Dedifferentiated amniotic fluid mesenchymal stem cell (primary cell): ENCODE results near the gene HOXC11.

Source experiments
- DNase-seq: peaks from one replicate; pipeline ENCODE4 v3.0.0-alpha.2; 2016; ENCODE audit errors: extremely low spot score

Gene HOXC11

DNA sequence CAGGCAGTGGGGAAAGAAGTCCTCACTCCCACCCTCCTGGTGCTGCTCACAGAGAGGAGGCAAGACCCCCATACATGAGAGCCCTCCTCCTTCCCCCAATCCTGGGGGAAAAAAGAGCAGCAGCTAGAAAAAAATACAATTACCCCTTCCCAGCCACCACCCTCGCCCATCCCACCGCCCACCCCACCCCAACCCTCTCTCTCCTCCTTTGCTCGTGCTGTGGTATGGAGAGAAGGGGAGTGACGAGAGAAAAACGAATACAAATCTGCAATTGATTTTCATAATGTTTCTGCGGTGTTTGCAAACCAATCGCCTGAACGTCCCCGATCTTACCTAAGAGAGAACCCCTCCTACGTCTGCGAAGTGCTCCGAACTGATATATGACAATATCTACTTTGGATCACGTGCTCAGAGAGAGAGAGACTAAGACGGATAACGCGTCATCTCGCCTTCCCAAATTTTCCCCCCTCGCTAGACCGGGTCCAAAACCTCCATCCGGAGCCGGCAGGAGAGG is at the start of gene HOXC11:
Gene HOXC11 (plus strand): TSS at position 405 of the 514 bp plus-strand sequence. CDS start 116 bp downstream, outside the sequence.
- no peak for DNase-seq

DNA sequence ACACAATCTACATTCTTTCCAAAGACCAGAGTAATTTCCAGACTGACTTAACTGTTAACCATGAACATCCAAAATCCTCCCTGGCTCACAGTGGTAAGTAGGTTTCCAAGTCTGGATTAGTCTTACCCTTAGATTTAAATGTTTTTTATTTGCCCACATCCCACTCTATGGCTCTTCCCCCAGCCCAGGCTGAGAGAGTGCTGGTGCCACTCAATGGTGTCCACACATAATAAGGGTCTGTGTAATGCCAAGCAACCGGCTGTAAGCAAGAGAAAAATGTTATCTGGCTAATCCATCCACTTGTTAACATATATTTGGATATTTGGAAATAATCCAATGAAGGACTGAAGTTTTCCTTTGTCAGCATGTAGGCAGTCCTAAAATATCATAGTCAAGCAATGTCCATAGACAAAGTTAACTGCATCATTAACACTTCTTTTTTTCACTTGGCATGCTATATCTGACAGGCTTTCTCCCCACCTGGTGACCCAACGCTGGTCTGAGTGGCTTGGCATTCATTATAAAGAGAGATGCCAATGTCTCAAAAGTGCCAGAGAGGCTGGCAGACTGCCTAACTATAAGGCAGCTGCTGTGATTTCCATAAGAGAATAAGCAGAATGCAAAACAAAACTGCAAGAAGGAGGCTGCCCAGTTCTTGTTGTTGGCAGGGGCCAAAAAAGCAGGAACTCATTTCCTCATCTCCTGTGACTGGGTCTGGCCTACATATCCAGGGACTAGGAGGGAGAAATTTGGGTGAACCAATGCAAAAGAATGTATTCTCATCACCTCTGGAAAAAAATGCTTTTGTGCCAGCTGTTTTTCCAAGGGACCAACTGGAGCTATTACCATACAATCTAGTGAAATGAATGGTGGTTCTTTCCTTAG is 48.2 kb upstream of the HOXC11 start:
- no peak for DNase-seq

DNA sequence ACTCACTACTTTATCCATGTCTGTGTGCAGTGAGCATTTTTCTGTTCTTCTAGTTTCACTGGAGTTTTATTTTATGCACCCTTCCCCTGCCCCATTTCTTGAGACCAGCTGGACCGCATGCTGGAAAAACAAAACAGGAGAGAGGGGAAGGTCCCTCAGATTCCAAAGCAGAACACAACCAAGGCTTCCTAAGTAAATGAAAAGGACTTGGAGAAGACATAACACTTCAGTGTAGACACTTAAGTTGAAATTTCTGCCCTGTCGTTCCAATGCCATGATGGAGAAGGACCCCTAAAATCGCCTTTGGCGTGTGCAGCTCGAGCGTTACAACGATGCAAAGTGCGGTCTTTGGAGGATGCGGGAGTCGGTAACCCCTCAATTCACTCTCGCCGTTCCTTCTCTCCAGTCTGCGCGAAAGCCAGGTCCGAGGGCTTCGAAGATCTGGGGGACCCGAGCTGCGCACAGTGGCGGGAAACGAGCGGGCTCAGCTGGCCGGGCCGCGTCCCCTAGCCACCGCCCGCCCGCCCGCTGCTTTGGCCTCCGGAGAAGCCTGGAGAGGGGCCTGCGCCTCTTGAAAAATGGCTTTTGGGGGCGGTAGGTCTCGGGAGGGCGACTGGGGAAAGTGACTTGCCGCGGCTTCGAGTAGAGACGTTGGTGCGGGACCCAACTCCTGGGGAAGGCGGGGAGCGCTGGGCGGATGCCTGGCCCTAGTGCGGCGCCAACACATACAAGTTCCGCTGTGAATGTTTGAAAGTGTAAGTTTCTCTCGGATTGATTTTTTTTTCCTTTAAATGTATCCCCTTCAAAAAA is 45.5 kb upstream of the HOXC11 start:
- DNase-seq: no peak

DNA sequence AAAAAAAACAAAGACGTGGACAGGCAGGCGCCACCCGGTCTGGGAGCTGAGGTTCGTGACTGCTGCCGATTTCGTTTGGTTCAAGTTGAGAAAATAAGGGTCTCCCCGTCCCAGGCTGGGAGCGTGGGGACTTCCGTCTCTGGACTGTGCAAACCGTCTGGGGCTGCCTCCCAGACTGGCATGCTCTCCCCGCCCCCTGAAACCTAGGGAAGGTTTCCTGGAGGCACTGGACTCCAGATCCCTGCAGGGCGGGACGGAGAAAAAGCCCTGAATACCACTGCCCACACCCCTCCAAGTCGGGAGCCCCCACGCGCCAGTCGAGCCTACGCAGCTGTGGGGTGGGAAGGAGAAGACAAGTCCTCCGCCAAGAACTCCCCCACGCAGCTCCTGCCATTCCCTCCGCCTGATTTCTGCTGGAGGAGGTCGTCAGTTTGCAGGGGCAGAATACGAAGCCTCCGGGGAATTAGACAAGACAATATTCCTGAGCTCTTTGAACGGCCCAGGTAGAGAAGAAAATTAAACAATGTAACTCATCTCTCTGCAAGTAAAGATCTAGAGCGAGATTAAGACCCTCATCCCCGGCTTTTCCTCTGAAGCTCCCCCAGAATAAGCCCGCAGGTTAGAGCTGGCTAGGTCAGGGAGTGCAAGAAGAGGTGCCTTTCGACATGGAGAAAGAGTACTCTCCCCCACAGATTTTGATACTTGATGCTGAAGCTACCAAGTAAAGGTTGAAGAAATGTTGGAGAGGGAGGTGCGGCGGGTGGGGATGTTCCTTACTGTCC is 44.7 kb upstream of the HOXC11 start:
- no peak for DNase-seq

DNA sequence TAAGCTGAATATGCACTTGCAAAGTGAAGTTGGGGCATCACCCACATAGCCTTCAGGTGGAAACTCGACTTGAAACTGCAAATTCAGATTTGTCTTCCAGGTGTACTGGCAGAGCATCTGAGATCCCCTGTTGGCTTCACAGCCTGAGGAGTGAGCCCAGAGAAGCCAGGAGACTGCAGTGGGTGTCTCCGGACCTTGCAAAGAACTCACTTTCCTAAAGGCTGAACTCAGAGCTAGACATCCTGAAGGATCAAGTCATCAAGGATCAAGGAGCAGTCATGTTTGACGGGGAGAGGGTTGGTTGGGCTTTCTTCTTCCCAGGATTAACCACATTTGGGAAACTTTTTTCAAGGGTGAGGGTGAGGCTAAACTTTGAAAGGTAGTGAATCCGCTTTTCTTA is 43.4 kb upstream of the HOXC11 start:
- DNase-seq: no peak

DNA sequence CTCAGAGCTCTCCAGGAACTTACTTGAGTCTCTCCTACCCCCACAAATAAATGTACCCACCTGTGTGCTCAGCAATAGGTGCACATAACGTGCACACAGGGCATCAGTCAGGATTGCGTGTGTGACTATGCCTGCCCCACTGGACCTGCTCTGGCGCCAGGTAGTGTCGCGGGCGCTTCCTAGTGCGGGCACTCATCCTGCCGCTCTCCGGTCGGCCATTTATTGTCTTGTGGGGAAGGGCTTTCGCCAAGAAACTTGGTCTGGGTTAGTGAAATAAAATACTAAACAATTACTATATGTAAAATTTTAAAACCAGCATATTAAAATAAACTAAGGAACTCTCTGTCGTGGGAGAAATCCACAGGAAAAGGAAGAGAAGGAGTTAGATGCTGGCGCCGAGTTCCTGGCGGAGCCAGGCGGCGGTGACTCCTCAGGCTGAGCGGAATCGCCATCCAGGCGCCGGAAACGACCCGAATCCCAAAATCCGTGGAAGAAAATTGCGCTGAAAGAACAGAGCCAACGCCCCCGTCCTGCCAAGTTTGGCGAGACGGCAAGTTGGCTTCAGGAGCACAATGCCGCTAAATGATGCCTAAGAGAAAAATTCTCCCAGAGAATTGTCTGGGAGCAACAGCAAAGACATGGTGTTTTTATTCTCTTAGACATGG is 42.2 kb upstream of the HOXC11 start:
- DNase-seq: no peak

DNA sequence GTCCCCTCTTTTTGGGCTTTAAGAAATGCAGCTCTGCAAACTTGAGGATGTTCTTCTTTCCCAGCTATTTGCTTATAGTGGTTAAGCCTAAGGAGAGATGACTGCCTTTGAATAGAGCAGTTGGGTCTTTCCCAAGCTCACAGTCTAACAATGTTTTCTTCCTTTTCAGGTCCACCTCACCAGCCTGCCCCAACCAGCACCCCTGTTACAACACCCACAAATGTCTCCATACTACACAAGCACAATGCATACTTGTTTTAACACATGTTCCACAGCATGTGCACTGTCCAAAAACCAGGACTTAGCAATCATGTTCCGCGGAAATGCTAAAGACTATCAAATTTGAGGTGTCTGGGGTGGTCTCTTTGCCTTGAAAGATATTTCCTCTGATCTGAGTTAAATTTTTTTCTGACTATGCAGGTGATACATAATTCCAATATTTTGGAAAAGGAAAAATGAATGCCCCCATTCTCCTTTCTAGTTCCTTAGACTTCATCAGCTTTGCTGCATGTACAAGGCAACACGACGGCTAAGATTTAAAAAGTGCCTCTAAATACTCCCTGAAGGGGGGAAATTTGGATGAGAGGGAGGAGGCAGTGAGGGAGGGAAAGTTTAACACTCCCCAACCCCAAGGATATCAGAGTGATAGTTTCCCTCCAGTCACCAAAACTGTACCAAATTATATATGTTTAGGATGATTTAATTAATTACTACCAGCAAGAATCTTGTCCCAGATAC is 40.9 kb upstream of the HOXC11 start:
- DNase-seq: no peak

DNA sequence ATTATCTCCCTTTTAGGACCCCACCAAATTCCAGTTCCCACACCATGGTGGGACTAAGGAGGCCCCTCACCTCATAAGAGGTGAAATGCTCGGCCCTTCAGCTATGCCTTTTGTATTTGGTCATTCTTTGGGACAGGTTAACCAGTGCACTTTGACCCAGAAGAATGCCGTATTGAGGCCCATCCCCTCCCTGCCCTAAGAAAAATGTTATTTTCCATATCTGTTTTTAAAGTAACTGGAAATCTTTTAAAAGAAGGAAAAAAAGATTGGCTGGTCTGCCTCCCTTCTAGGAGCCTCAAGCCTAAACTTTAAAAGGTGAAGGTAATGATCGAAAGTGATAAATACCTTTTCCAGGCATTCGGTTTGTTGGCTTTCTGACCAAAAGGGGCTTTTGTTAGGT is 40.0 kb upstream of the HOXC11 start:
- DNase-seq: no peak

DNA sequence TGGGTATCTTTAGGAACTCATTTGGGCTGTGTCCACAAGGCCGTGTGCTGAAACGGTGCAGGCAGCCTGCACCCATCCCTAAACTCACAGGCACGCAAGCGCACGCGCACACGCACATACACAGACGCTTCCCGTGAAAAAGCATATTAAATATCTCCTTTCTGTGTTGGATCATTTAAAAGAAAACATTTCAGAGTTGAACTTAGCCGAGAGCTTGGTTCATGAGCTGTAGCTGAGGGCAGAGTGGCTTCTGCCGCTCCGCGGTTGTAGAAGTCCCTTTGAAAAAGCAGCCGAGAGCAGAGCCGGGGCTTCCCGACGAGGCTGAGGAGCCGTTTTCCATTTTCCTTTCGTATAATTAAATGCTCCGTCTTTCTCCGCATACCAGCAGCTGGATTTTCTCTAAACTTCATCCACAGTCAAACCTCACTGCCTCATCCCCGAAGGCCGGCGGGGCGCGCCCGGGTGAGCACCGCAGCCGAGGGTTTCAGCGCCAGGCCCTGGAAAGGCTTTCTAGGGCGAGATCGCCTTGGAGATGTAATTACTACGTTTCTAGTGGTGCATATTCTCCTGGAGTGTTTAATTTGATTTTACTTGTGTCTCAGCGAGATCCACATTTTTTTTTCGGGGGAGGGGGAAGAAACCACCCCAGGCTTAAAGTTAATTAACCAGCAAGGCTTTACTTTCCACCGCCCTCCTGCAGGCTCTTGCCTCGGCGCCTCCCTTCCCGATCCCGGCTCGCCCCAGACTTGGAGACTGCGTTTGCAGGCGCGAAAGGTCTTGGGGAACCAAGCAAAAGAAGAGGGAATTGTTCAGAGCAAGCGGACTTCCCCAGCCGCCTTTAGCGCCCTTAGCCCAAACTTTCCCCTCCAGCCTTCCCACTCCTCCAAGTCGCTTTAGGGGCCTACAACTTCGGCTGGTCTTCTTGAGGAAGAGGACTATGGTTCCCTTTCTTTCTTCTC is 37.3 kb upstream of the HOXC11 start:
- no peak for DNase-seq

DNA sequence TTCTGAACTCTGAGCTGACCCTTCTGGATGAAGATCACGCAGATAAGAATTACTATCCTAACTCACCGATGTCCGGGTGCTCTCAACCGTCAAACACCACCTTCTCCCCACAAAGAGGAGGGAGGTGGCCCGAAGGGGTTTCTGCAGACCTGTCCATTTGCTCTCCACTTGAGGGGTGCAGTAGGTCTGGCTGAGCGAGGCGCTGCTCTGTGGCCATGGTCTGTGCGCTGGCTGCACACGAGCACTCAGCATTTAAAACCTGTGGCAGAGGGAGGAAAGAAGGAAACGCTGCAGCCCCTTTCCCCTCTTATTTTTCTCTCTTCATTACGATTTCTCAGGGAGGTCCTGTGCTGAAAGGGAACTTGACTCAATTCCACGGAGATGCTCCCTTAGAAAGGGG is 35.8 kb upstream of the HOXC11 start:
- no peak for DNase-seq

DNA sequence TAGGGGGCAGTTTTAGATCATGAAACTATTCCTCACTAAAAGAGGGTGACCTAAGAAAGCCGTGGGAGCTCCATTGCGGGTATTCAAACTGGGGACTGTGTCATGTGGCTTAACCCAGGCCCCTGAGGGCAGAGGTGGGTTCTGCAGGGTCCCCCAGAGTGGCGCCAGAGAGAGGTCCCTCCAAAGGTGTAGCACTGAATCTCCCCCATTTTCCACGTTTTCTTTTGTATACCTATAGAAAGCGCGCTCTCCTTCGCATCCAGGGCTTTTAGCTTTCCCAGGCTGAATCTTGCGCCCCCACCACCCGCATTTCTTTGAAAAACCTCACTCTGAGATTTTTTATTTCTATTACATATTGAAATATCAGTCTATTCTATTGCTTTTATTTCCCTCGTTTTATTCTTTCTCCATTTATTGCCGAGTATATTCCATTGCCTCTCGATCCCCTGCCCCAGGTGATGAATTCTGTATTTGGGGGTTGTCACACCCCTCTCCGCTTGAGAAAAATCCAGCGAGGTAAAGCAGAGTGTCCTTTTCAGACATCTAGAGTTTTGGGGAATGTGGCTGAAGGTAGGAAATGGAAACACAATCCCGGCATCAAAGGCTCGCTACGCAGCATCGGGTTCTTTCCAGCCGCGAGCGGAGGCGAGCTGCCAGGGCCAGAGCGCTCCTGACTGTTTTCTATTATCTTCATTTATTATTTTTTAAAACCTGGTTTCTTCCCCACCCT is 35.2 kb upstream of the HOXC11 start:
- no peak for DNase-seq

DNA sequence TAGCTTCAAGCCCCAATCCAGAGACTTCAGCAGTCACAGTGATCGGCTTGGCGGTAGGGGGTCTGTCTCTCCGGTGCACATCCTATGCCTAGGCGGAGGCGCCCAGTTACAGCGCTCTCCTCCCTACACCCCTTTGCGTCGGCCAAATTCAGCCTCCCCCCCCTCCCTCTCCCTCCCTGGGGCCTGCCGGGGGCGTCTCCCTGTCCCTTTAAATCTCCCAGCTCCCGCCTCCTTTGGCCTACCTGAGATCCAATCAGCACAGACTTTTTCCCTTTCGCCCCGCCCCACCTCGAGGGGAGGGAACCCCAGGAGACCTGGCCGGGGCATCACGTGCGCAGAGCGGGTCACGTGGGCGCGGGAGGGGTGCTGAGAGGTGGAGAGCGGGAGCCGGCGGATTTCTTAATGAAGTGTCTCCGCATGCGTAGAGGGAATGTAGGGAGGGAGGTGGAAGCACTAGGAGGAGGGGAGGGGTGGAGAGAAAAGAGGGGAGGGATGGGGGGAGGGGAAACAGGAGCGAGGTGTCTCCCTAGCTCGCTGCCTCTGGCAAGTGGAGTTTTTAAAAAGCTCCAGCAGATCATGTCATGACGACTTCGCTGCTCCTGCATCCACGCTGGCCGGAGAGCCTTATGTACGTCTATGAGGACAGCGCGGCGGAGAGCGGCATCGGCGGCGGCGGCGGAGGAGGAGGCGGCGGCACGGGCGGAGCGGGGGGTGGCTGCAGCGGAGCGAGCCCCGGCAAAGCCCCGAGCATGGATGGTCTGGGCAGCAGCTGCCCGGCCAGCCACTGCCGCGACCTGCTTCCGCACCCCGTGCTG is 34.4 kb upstream of the HOXC11 start, which contains the start of gene HOXC13:
Gene HOXC13 (plus strand): TSS at position 506 of the 815 bp plus-strand sequence. CDS start 76 bp downstream, at position 582.
- no peak for DNase-seq

DNA sequence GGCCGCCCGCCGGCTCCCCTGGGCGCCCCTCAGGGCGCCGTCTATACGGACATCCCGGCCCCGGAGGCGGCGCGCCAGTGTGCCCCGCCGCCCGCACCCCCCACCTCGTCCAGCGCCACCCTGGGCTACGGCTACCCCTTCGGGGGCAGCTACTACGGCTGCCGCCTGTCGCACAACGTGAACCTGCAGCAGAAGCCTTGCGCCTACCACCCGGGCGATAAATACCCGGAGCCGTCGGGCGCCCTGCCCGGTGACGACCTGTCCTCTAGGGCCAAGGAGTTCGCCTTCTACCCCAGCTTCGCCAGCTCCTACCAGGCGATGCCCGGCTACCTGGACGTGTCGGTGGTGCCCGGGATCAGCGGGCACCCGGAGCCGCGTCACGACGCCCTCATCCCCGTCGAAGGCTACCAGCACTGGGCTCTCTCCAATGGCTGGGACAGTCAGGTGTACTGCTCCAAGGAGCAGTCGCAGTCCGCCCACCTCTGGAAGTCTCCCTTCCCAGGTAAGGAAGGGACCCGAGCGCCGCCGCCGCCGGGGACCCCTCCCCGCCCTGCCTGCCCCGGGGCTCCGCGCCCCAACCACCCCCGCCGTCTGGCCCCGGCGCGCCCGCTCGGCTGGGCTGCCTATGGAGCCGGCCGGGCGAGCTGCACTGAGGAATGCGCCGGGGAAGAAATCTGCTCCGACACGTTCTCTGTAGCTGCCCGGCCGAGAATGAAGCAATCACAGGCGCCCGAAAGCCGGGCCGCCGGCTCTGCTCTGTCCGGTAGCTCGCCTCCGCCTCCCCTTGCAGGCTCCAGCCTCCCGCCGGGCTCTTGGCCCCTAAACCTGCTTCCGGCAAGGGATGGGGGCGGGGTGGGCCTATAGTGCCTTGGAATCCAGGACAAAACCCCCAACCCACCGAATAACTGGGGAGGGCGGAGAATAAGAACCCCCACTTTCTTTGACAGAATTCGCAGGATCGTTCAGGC is 33.5 kb upstream of the HOXC11 start:
- DNase-seq: no peak

DNA sequence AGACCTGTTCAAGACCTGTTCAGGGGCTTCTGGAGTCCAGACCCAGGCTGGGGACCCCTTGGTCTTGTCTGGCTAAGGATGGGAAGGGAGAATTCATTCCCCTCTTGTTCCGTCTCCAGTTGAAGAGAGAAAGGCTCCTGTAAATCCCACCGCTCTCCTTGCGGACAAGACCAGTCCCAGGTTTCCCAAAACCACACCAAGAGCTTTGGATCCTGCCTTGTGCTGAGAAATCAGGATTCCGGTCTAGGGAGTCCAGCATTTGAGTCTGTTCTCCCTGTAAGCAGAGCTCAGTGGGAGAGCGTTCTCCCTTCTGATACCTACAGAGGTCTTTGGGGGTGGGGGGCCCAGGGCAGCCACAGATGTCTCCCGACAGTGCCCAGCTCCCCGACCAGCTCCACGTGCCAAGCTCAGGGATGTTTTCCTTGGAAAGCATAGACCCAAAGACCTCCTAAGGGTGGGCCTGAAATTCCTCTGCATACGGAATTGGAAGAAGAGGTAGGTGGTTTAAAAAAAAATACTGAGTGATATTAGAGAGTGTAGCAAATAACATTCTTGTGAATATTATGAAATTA is 32.4 kb upstream of the HOXC11 start:
- no peak for DNase-seq

DNA sequence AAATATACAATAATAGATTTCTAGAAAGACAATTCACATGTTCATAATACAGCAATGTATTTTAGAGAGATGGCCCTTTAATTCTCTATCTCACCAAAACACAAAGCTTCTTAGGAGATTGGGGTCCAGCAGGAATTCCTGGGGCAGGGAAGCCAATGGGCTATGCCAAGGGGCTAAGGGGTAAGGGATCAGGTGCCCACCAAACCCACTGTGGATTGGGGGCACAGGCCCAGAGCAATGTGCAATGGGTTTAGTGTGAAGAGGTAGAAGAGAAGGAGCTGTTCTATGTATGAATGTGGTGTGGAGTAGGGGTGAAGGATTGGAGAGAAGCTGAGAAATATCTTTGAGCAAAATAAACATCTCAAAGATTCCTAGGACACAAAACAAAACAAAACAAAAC is 31.7 kb upstream of the HOXC11 start:
- DNase-seq: no peak

DNA sequence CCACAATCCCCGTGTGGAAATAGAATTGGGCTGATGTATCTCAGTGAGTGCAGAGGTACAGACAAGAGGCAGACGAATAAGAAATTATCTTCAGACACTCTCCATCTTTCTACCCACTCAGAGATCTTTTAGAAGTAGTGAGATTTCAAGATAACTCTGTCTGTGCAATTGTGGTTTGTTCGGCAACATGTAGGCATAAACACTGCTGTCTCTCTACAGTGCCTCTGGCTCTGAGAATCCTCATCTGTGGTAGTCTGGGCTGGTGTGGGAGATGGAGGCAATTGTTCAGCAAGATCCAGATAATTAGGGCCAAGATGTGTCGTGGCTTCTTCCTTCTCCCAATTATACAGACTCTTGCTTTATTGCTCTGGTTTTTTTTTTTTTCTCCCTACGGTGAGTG is 31.2 kb upstream of the HOXC11 start:
- DNase-seq: no peak
